NOMO-1 (cell line): ENCODE results near the gene MEIG1.
A peak's percentile ranks its signal among the peaks of the same experiment; 100 is the strongest.
"Not testable (repeated sequence)": the region's sequence is repeated elsewhere in the genome, so short reads cannot be mapped to it uniquely, and the experiment has no call there.

Source experiments
- DNase-seq, 2 experiments: peaks; one replicate each; lab custom pipeline; 2025; ENCODE audit not compliant: unreplicated experiment in 2 of 2; lab: John Stamatoyannopoulos, UW

MEIG1 gene

GRCh38 chr10:14954001-14954770 lies 5.0 kb upstream of the MEIG1 start, which contains the start of gene DCLRE1C:
Gene DCLRE1C, minus strand, starts transcription at chr10:14954096. Its CDS starts 86 bp downstream, at chr10:14954010.
- DNase-seq = peak; percentile 92

GRCh38 chr10:14954934-14955333 lies 4.3 kb upstream of the MEIG1 start:
- DNase-seq = no peak

GRCh38 chr10:14958872-14959220 lies 342 bp upstream of the MEIG1 start:
- DNase-seq = no peak

- DNase-seq = no peak
These were observed 8.7 kb downstream of the MEIG1 start for GRCh38 chr10:14967897-14968296.

- peak in 1 of 2 experiments; percentile 5 for DNase-seq
These were observed 12.8 kb downstream of the MEIG1 start for GRCh38 chr10:14971867-14972448.

- not testable (repeated sequence) for DNase-seq
These were observed 15.2 kb downstream of the MEIG1 start for GRCh38 chr10:14974153-14974998.

GRCh38 chr10:14975672-14976273 lies 16.6 kb downstream of the MEIG1 start:
- DNase-seq = no peak

GRCh38 chr10:14982744-14983143 lies 23.6 kb downstream of the MEIG1 start:
- DNase-seq = no peak

GRCh38 chr10:14989552-14989951 lies 30.4 kb downstream of the MEIG1 start:
- DNase-seq = not testable (repeated sequence)

- peak in 1 of 2 experiments; percentile 1 for DNase-seq
These were observed 32.0 kb downstream of the MEIG1 start for GRCh38 chr10:14991035-14991749.

- not testable (repeated sequence) for DNase-seq
These were observed 33.1 kb downstream of the MEIG1 start for GRCh38 chr10:14992336-14992735.

- DNase-seq = not testable (repeated sequence)
These were observed 34.6 kb downstream of the MEIG1 start for GRCh38 chr10:14993500-14994455.

GRCh38 chr10:14995964-14996565 lies 36.9 kb downstream of the MEIG1 start:
- DNase-seq = no peak

GRCh38 chr10:15013530-15013929 lies 54.3 kb downstream of the MEIG1 start:
- not testable (repeated sequence) for DNase-seq

- no peak for DNase-seq
These were observed 56.3 kb downstream of the MEIG1 start for GRCh38 chr10:15015451-15015850.

- peak in 1 of 2 experiments; percentile 13 for DNase-seq
These were observed 61.8 kb downstream of the MEIG1 start for GRCh38 chr10:15020966-15021365.
